Measurements from ENCODE around the gene KDM2A.

DNA sequence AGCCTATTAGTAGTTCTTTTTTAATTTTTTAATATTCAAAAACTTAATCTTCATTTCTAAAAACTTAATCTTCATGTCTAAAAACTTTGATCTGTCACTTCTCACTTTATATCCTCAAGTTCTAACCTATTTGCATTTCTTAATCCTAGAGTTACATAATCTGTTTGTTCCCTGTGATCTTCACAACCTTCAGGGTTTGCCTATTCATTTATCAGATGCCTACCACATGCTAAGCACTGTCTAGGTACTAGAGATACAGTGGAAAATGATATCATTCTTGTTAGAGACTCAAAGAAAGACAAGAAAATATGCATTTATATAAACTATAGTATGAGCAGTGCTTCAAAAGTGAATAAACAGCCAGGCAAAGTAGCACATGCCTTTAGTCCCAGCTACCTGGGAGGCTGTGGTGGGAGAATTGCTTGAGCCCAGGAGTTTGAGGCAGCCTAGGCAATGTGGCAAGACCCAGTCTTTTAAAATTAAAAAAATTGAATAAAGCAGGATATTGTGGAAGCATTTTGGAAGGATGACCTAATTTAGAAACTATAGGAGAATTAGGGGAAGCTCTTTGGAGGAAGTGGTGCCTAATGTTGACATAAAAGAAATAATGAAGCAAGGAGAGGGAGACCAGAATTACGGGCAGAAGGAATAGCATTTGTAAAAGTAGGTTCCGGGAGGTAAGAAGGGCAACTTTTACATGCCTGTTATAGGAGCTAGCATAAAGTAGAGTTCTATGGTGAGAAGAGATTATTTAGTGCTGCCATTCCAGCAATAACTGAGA lies 92.8 kb downstream of the KDM2A start:
- no peak for TF ChIP-seq GATA3 (IDR thresholded peaks at IDR 0.05; ENCODE audit: low read depth, low read length)
- no peak for TF ChIP-seq GATA2 (IDR thresholded peaks at IDR 0.05; ENCODE audit: low read depth, low read length)
